Aorta (tissue), 5 donors: ENCODE data around the gene IL1RL1. TPM values are rescaled to one million over a fixed set of nuclear protein-coding genes. Genes with fewer than 3 reads are reported as not detected.

Experiments
- ATAC-seq: fragments of 200-7000 bp; cut with Tn5 transposase; one replicate; pipeline ENCODE4 v1.9.1; 2022; ENCODE audit warnings: moderate library complexity; ENCODE audit not compliant: low FRiP score
- DNase-seq, 2 donors: peaks; one replicate each; pipeline ENCODE4 v3.0.0-alpha.2; 2020
- H3K27ac ChIP-seq, 2 donors: one replicate each; pipeline ENCODE4 v1.5.1; 2013; ENCODE audit warnings: low read length in 2 of 2, mild to moderate bottlenecking in 2 of 2, moderate library complexity in 2 of 2, control low read depth in 1 of 2, inconsistent platforms in 1 of 2, low read depth in 1 of 2
- H3K27me3 ChIP-seq, 2 donors: one replicate each; pipeline ENCODE4 v1.6.1; 2013; ENCODE audit warnings: control low read depth in 1 of 2, low read length in 1 of 2, mild to moderate bottlenecking in 1 of 2, moderate library complexity in 1 of 2; ENCODE audit not compliant: insufficient read depth in 2 of 2, control insufficient read depth in 1 of 2
- H3K36me3 ChIP-seq, 2 donors: one replicate each; pipeline ENCODE4 v1.6.1; 2013; ENCODE audit warnings: control low read depth in 1 of 2, low read length in 1 of 2, mild to moderate bottlenecking in 1 of 2; ENCODE audit not compliant: insufficient read depth in 2 of 2, control insufficient read depth in 1 of 2
- H3K4me1 ChIP-seq, 2 donors: one replicate each; pipeline ENCODE4 v1.6.1; 2013; ENCODE audit warnings: low read length in 2 of 2, control low read depth in 1 of 2, mild to moderate bottlenecking in 1 of 2, moderate library complexity in 1 of 2; ENCODE audit not compliant: insufficient read depth in 2 of 2, control insufficient read depth in 1 of 2
- H3K4me3 ChIP-seq, 2 donors: one replicate each; pipeline ENCODE4 v1.5.1; 2013; ENCODE audit warnings: low read length in 2 of 2, control low read depth in 1 of 2, mild to moderate bottlenecking in 1 of 2
- H3K9me3 ChIP-seq: one replicate; pipeline ENCODE4 v1.6.1; 2013; ENCODE audit warnings: mild to moderate bottlenecking, low read length; ENCODE audit not compliant: control insufficient read depth
- WGBS, 2 donors: extraction: QIAGEN DNeasy Blood & Tissue Kit; methylation state at CpG; one replicate each; pipeline ENCODE4 v1.1.7; 2013; 5-methylcytosine and 5-hydroxymethylcytosine counted together
- intact Hi-C, 2 donors: fragments of 100-400 bp; cut with DNase I; formaldehyde crosslinking; loops; one replicate each; pipeline versions ENCODE4 v1.14.2 to v1.15.0; 2022
- polyA plus RNA-seq, 2 donors: library from polyadenylated mRNA; stranded (reverse); fragments of 200-250 nt; gene quantifications; one replicate each; pipeline ENCODE4 v1.2.3, GENCODE V29; 2013
- total RNA-seq, 2 donors: library from RNA; stranded (reverse); fragmentation: NEBNext Ultra II Directional; extraction: Animal tissue kit (Norgen Biotek cat#: 25700); gene quantifications; one replicate each; pipeline ENCODE4 v1.2.1, GENCODE V29; 2021
- donor health status: healthy with polysubstance abuse.
- donor health status: Bipolar disorder and iron deficiency.
- donor health status: DM: no; HTN: no; CAD: no.
- donor health status: DM: no; HTN: no; CAD: no.
- donor health status: DM: yes; HTN: yes; CAD: no.

The IL1RL1 gene
- total and polyA plus RNA-seq, 4 donors: 2.5 to 8.1 (median 7.2) TPM

- DNase-seq: no peak
- H3K27me3 ChIP-seq: no peaks in the 10 kb centered on the region
- peaks cover 2% of the 10 kb centered on the region for H3K9me3 ChIP-seq
- 93 to 95% methylated on average over 3 of the region's 3 CpGs for WGBS, 2 donors
- no peak for ATAC-seq
- no peak overlapping the region for H3K27ac ChIP-seq
- intact Hi-C loops: no loop called here
- no peak overlapping the region for H3K4me3 ChIP-seq
- no peaks in the 10 kb centered on the region for H3K4me1 ChIP-seq
- H3K36me3 ChIP-seq: no peaks in the 10 kb centered on the region
Measured at GRCh38 chr2:102366406-102367112, 55.2 kb downstream of the IL1RL1 start.

DNA sequence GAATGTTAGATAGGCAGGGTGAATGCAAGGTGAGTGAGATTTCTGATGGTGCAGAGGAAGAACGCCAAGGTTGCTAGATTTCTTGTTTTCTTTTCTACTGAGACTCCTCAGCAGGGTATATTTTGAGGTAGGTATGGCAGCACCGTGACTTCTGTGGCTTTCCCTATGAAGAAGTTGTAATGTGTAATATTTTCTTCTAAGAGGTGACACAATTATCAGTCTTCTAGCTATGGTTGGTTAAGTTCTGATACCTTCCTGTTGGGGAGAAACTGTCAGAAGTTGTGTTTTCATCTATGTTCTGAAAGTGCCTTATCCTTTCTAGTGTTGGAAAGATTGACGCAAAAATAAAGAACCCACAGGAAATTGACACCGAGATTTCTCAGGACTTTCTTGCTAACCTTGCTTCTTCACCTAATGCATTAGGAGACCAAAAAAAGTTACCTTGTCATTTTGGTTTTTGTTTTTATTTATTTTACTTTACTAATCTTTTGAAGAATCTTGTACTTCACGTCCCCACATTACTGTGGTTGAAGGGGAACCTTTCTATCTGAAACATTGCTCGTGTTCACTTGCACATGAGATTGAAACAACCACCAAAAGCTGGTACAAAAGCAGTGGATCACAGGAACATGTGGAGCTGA lies 56.1 kb downstream of the IL1RL1 start:
- no peak for DNase-seq
- H3K36me3 ChIP-seq: no peaks in the 10 kb centered on the region
- 87 to 92% methylated on average over 6 of the region's 6 CpGs for WGBS, 2 donors
- peaks cover 2% of the 10 kb centered on the region for H3K9me3 ChIP-seq
- H3K27me3 ChIP-seq: no peaks in the 10 kb centered on the region
- H3K4me3 ChIP-seq: no peak overlapping the region
- no peak overlapping the region for H3K27ac ChIP-seq
- no peaks in the 10 kb centered on the region for H3K4me1 ChIP-seq
- intact Hi-C loops: no loop called here
- ATAC-seq: no peak

GRCh38 chr2:102368461-102369109 lies 57.2 kb downstream of the IL1RL1 start:
- 88 to 92% methylated on average over 5 of the region's 5 CpGs for WGBS, 2 donors
- no peak for DNase-seq
- intact Hi-C loops: no loop called here
- Histone ChIP-seq H3K27ac (no peak overlapping the region), H3K9me3 (peaks cover 2% of the 10 kb centered on the region), H3K4me3 (no peak overlapping the region), H3K36me3 (no peaks in the 10 kb centered on the region), H3K4me1 (no peaks in the 10 kb centered on the region), H3K27me3 (no peaks in the 10 kb centered on the region)
- no peak for ATAC-seq

DNA sequence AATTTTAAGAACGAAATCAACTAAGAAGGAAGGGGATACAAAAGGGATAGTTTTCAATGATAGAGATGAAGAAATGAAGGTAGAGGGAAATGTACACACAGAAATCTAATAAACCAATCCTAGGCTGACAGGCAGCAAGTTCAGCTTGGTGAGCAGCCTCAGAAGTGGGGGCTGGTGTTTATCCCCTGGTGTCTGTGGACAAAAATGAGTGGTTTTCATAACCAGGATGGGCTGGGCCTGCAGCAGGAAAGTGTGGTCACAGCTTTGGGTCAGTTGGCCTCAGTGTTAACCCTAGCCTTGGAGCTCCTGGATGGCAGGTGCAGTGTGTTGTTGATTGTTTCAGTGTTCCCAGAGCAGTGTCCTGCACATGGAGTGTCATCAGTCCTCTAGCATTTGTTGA lies 58.5 kb downstream of the IL1RL1 start:
- no peak for ATAC-seq
- Histone ChIP-seq H3K9me3 (peaks cover 2% of the 10 kb centered on the region), H3K27ac (no peak overlapping the region), H3K27me3 (no peaks in the 10 kb centered on the region), H3K4me3 (no peak overlapping the region), H3K36me3 (no peaks in the 10 kb centered on the region), H3K4me1 (no peaks in the 10 kb centered on the region)
- DNase-seq: no peak
- 92 to 96% methylated on average over 1 of the region's 1 CpG for WGBS, 2 donors
- intact Hi-C loops: no loop called here

DNA sequence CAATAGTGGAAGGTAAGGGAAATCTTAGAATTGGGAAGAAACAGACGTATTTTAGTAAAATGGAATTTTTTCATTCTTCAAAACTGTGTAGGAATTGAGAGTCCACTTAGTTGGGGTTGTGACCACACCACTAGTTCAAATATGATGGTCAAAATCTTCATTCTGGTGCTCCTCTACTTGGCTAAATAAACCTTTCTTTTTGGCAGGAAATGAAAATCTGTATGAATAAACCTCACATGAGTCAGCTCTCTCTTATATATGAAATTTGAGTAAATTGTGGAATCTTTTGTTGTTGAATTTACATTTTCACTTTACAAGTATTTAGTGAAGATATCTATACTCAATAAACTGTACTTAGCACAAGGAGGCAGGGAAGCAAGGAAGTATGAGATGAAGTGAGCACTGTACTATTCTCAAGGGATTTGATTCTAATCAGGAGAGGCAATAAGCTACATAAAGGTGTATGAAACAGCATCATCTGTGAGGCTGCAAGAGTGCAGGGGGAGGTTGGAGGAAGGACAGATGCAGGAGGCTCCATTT lies 64.8 kb downstream of the IL1RL1 start:
- DNase-seq (no peak), ATAC-seq (no peak)
- 78 to 88% methylated on average over 1 of the region's 1 CpG for WGBS, 2 donors
- H3K4me3 ChIP-seq: no peak overlapping the region
- H3K36me3 ChIP-seq: no peaks in the 10 kb centered on the region
- no peaks in the 10 kb centered on the region for H3K9me3 ChIP-seq
- intact Hi-C loops: no loop called here
- H3K27ac ChIP-seq: no peak overlapping the region
- H3K4me1 ChIP-seq: no peaks in the 10 kb centered on the region
- no peaks in the 10 kb centered on the region for H3K27me3 ChIP-seq

- Histone ChIP-seq H3K27ac (no peak overlapping the region), H3K36me3 (no peaks in the 10 kb centered on the region), H3K4me3 (no peak overlapping the region), H3K27me3 (no peaks in the 10 kb centered on the region), H3K9me3 (peaks cover 3% of the 10 kb centered on the region), H3K4me1 (no peaks in the 10 kb centered on the region)
- ATAC-seq (no peak), DNase-seq (no peak)
- intact Hi-C loops: no loop called here
Measured at GRCh38 chr2:102383722-102384121, 72.4 kb downstream of the IL1RL1 start.

GRCh38 chr2:102385522-102385921 lies 74.2 kb downstream of the IL1RL1 start:
- no peak overlapping the region for H3K4me3 ChIP-seq
- H3K27me3 ChIP-seq: no peaks in the 10 kb centered on the region
- H3K27ac ChIP-seq: no peak overlapping the region
- DNase-seq (no peak), ATAC-seq (no peak)
- intact Hi-C loops: no loop called here
- 85% methylated on average over 1 of the region's 1 CpG for WGBS, 2 donors
- H3K9me3 ChIP-seq: peaks cover 3% of the 10 kb centered on the region
- no peaks in the 10 kb centered on the region for H3K4me1 ChIP-seq
- H3K36me3 ChIP-seq: no peaks in the 10 kb centered on the region

DNA sequence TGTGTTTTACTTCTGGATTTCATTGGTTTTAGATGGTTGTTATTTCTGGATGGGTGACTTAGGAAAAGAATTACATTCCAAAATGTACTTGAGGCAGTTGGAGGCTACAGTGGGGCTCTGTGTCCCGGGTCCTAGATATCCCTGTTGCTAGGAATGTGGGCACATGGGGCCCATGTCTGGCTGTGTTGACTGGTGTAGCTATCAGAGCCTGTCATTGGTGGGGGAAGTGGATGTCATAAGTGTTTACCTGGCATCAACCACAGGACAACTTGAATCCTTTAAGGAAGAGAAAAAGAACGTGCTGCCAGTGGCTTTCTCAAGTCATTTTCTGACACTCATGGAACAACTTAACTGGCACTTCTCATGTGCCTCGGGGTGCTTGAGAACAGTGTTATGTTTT lies 74.6 kb downstream of the IL1RL1 start:
- 71 to 77% methylated on average over 3 of the region's 3 CpGs for WGBS, 2 donors
- intact Hi-C loops: no loop called here
- H3K4me3 ChIP-seq: no peak overlapping the region
- H3K27ac ChIP-seq: no peak overlapping the region
- DNase-seq (no peak), ATAC-seq (no peak)
- H3K27me3 ChIP-seq: no peaks in the 10 kb centered on the region
- H3K36me3 ChIP-seq: no peaks in the 10 kb centered on the region
- peaks cover 3% of the 10 kb centered on the region for H3K9me3 ChIP-seq
- no peaks in the 10 kb centered on the region for H3K4me1 ChIP-seq
